Stomach (tissue), 4 donors: ENCODE results near the gene NUP188.

Source experiments
- POLR2A ChIP-seq, 4 donors: fragments of 450-650 bp; IDR thresholded peaks; one replicate each; pipeline ENCODE4 v1.6.1; 2016; ENCODE audit warnings: antibody characterized with exemption in 4 of 4, control low read depth in 2 of 4, mild to moderate bottlenecking in 1 of 4, moderate library complexity in 1 of 4
- TF ChIP-seq, protein P1 (sequence below), 7 experiments: fragments of 450-650 bp in 4 of 7; fragments of 200-600 bp in 3 of 7; sonication (generic) in 3 of 7; IDR thresholded peaks; one replicate each; pipeline ENCODE4 v1.5.1; 2016 to 2019; ENCODE audit warnings: antibody characterized with exemption in 7 of 7, control low read depth in 2 of 7, mild to moderate bottlenecking in 1 of 7

DNA sequence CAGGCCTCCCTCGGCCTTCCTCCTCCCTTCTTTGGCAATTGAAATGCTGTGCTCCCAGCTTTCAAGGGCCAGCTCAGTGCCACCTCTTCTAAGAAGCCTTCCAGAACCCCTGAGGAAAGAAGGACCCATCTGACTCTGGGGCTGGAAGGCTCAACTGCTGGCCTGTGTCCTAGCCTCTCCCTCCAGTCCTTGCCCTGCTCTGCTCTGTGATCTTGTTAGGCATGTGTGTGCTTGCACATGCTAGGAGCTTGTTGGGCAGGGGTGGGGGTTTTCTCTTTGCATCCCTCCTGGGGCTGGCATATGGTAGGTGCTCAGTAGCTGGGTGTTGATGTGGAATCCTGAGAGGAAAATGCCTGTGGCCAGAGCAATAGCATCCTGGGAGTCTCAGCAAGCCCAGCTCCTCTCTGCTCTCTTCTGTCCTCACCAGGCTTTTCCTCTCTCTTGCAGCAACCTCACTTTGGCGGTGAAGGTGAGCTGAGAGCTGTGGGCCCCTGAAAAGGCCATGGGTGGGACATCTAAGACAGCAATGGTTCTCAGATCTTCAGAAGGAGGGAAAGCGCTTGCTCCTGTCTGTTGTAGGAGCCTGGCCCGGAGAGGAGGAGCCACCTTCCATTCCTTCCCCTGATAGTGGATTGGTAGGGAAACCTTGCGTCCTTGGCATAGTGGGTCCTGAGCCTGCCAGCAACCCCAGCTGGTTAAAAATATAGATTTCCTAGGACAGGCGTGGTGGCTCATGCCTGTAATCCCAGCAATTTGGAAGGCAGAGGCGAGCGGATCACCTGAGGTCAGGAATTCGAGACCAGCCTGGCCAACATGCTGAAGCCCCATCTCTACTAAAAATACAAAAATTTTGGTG, 10.0 kb upstream of the NUP188 start:
- TF ChIP-seq, protein P1, sequence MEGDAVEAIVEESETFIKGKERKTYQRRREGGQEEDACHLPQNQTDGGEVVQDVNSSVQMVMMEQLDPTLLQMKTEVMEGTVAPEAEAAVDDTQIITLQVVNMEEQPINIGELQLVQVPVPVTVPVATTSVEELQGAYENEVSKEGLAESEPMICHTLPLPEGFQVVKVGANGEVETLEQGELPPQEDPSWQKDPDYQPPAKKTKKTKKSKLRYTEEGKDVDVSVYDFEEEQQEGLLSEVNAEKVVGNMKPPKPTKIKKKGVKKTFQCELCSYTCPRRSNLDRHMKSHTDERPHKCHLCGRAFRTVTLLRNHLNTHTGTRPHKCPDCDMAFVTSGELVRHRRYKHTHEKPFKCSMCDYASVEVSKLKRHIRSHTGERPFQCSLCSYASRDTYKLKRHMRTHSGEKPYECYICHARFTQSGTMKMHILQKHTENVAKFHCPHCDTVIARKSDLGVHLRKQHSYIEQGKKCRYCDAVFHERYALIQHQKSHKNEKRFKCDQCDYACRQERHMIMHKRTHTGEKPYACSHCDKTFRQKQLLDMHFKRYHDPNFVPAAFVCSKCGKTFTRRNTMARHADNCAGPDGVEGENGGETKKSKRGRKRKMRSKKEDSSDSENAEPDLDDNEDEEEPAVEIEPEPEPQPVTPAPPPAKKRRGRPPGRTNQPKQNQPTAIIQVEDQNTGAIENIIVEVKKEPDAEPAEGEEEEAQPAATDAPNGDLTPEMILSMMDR (IDR thresholded peaks at IDR 0.05) = no peak
- TF ChIP-seq POLR2A (IDR thresholded peaks at IDR 0.05) = no peak
